HCT116 (cell line): ENCODE results near the gene GRK2. TPM values are rescaled to one million over a fixed set of nuclear protein-coding genes. Genes with fewer than 3 reads are reported as not detected.

Source experiments
- ATAC-seq: fragments of 200-7000 bp; cut with Tn5 transposase; 2 replicates; pipeline ENCODE4 v1.9.1; 2020; ENCODE audit warnings: mild to moderate bottlenecking, moderate library complexity
- BruUV-seq: library from RNA; stranded (reverse); fragments of 400-500 nt; replicated peaks from 2 replicates; lab custom pipeline; 2021; lab: Mats Ljungman, UMichigan
- CTCF ChIA-PET: fragments of 300-600 bp; sonication (Branson Sonifier 250); formaldehyde crosslinking; loops from one replicate; lab custom pipeline; 2021; ENCODE audit warnings: antibody characterized with exemption; lab: Charles Lee
- POLR2A ChIA-PET: fragments of 300-600, 350-600 bp; sonication (Branson Sonifier 250); formaldehyde crosslinking; loops from one replicate; lab custom pipeline; 2021; ENCODE audit warnings: antibody characterized with exemption; lab: Charles Lee
- RAD21 ChIA-PET, 2 experiments: fragments of 300-600 bp; sonication (Branson Sonifier 250); formaldehyde crosslinking; loops; one replicate each; lab custom pipeline; 2023; ENCODE audit warnings: low total read pairs in 2 of 2; ENCODE audit not compliant: uncharacterized antibody in 2 of 2, unreplicated experiment in 2 of 2, low non-redundant PET in 1 of 2; lab: Charles Lee
- DNase-seq: peaks from one replicate; pipeline ENCODE4 v3.0.0-alpha.2; 2010; ENCODE audit warnings: low read depth, low spot score
- H2AFZ ChIP-seq: fragments of 200-600 bp; shearing (Covaris generic), sonication (generic); 2 replicates; pipeline ENCODE4 v1.6.1; 2017; ENCODE audit warnings: low read depth, mixed run types, mixed read lengths, antibody characterized with exemption, low read length; ENCODE audit not compliant: poor library complexity, severe bottlenecking
- H3K27ac ChIP-seq: 2 replicates; pipeline ENCODE4 v1.5.1; 2012; ENCODE audit warnings: low read depth, low read length
- H3K27me3 ChIP-seq: fragments of 200-600 bp; sonication (generic); 2 replicates; pipeline ENCODE4 v1.6.1; 2016; ENCODE audit warnings: mixed run types, low read length, mixed read lengths; ENCODE audit not compliant: insufficient read depth
- H3K36me3 ChIP-seq, 2 experiments: fragments of 200-500 bp in 1 of 2; fragments of 200-600 bp in 1 of 2; sonication (Bioruptor generic) in 1 of 2; sonication (generic) in 1 of 2; 2 replicates each; pipeline versions ENCODE4 v1.5.1 to v1.6.1; 2014 to 2016; ENCODE audit warnings: low read length in 2 of 2, inconsistent platforms in 1 of 2, mixed read lengths in 1 of 2, mixed run types in 1 of 2; ENCODE audit not compliant: insufficient read depth in 2 of 2, control insufficient read depth in 1 of 2
- H3K4me1 ChIP-seq, 2 experiments: fragments of 200-600 bp in 1 of 2; sonication (generic) in 1 of 2; 2 replicates each; pipeline versions ENCODE4 v1.5.1 to v1.6.1; 2012 to 2017; ENCODE audit warnings: low read length in 2 of 2, inconsistent platforms in 1 of 2, mild to moderate bottlenecking in 1 of 2, mixed read lengths in 1 of 2, mixed run types in 1 of 2, moderate library complexity in 1 of 2; ENCODE audit not compliant: insufficient read depth in 2 of 2, control insufficient read depth in 1 of 2
- H3K4me2 ChIP-seq: fragments of 200-600 bp; sonication (generic); 2 replicates; pipeline ENCODE4 v1.6.1; 2017; ENCODE audit warnings: mixed run types, low read length, mixed read lengths
- H3K4me3 ChIP-seq, 2 experiments: fragments of 200-600 bp in 1 of 2; sonication (generic) in 1 of 2; replicated peaks in 1 of 2; 2 replicates each; pipeline ENCODE4 v1.5.1; 2011 to 2016; ENCODE audit warnings: low read length in 2 of 2, control low read depth in 1 of 2, low read depth in 1 of 2, mild to moderate bottlenecking in 1 of 2, mixed read lengths in 1 of 2, mixed run types in 1 of 2
- H3K79me2 ChIP-seq: fragments of 200-600 bp; sonication (generic); 2 replicates; pipeline ENCODE4 v1.6.1; 2017; ENCODE audit warnings: mild to moderate bottlenecking, mixed run types, low read length, moderate library complexity, mixed read lengths; ENCODE audit not compliant: insufficient read depth
- H3K9ac ChIP-seq: fragments of 200-600 bp; sonication (generic); 2 replicates; pipeline ENCODE4 v1.6.1; 2016; ENCODE audit warnings: low read length, mixed read lengths
- H3K9me2 ChIP-seq: fragments of 200-600 bp; sonication (generic), shearing (Covaris generic); 2 replicates; pipeline ENCODE4 v1.6.1; 2017; ENCODE audit warnings: mixed run types, mild to moderate bottlenecking, moderate library complexity; ENCODE audit not compliant: insufficient read depth
- H3K9me3 ChIP-seq, 2 experiments: fragments of 200-500 bp in 1 of 2; fragments of 200-600 bp in 1 of 2; sonication (Bioruptor generic) in 1 of 2; sonication (generic) in 1 of 2; 2 replicates each; pipeline ENCODE4 v1.6.1; 2014 to 2017; ENCODE audit warnings: low read length in 2 of 2, mixed read lengths in 2 of 2, inconsistent platforms in 1 of 2, low read depth in 1 of 2, mild to moderate bottlenecking in 1 of 2, mixed run types in 1 of 2, moderate library complexity in 1 of 2; ENCODE audit not compliant: control insufficient read depth in 1 of 2, insufficient read depth in 1 of 2
- H4K20me1 ChIP-seq: fragments of 200-600 bp; sonication (generic), shearing (Covaris generic); 2 replicates; pipeline ENCODE4 v1.6.1; 2017; ENCODE audit warnings: mixed run types, mild to moderate bottlenecking, moderate library complexity; ENCODE audit not compliant: insufficient read depth
- ATF3 ChIP-seq: IDR thresholded peaks from 2 replicates; pipeline ENCODE4 v1.6.1; 2012
- CBX3 ChIP-seq: IDR thresholded peaks from 2 replicates; pipeline ENCODE4 v1.6.1; 2012; ENCODE audit warnings: low read depth
- CTCF ChIP-seq, 3 experiments: fragments of 200-600 bp in 1 of 3; sonication (generic) in 1 of 3; IDR thresholded peaks in 2 of 3; conservative IDR thresholded peaks in 1 of 3; 2 replicates each; pipeline ENCODE4 v1.5.1; 2012 to 2017; ENCODE audit warnings: low read depth in 2 of 3, low read length in 2 of 3, antibody characterized with exemption in 1 of 3, borderline replicate concordance in 1 of 3, control low read depth in 1 of 3, mild to moderate bottlenecking in 1 of 3, mixed read lengths in 1 of 3, mixed run types in 1 of 3, moderate library complexity in 1 of 3; ENCODE audit not compliant: insufficient read depth in 1 of 3
- EGR1 ChIP-seq: IDR thresholded peaks from 2 replicates; pipeline ENCODE4 v1.6.1; 2012; ENCODE audit warnings: low read depth
- EZH2 ChIP-seq: fragments of 200-600 bp; sonication (generic); IDR thresholded peaks from 2 replicates; pipeline ENCODE4 v1.6.1; 2017; ENCODE audit warnings: antibody characterized with exemption, mixed run types
- JUND ChIP-seq: IDR thresholded peaks from 2 replicates; pipeline ENCODE4 v1.6.1; 2012
- POLR2A ChIP-seq: IDR thresholded peaks from 2 replicates; pipeline ENCODE4 v1.7.0; 2011; ENCODE audit warnings: borderline replicate concordance; ENCODE audit not compliant: insufficient read depth, insufficient read length; ENCODE audit errors: extremely low read depth
- POLR2AphosphoS5 ChIP-seq: IDR thresholded peaks from 2 replicates; pipeline ENCODE4 v1.6.1; 2011; ENCODE audit warnings: mild to moderate bottlenecking, low read depth, low read length, moderate library complexity
- RAD21 ChIP-seq: IDR thresholded peaks from 2 replicates; pipeline ENCODE4 v1.6.1; 2012; ENCODE audit warnings: low read depth, mild to moderate bottlenecking
- REST ChIP-seq: IDR thresholded peaks from 2 replicates; pipeline ENCODE4 v1.6.1; 2012; ENCODE audit warnings: low read depth
- SIN3A ChIP-seq: IDR thresholded peaks from 2 replicates; pipeline ENCODE4 v1.6.1; 2012; ENCODE audit warnings: low read depth
- SP1 ChIP-seq: IDR thresholded peaks from 2 replicates; pipeline ENCODE4 v1.6.1; 2012; ENCODE audit warnings: low read depth
- SRF ChIP-seq: IDR thresholded peaks from 2 replicates; pipeline ENCODE4 v1.6.1; 2012; ENCODE audit warnings: low read depth
- TCF7L2 ChIP-seq: IDR thresholded peaks from 2 replicates; pipeline ENCODE4 v1.7.0; 2011; ENCODE audit warnings: borderline replicate concordance, inconsistent platforms; ENCODE audit not compliant: insufficient read depth, insufficient read length; ENCODE audit errors: extremely low read depth
- YY1 ChIP-seq: IDR thresholded peaks from 2 replicates; pipeline ENCODE4 v1.6.1; 2011; ENCODE audit warnings: low read length, low read depth, moderate library complexity, mild to moderate bottlenecking; ENCODE audit not compliant: insufficient replicate concordance; ENCODE audit errors: extremely low read depth
- intact Hi-C: fragments of 100-400 bp; cut with micrococcal nuclease; formaldehyde crosslinking; loops from 2 replicates; pipeline ENCODE4 v1.10.0; 2022
- total RNA-seq: library from RNA; stranded (reverse); gene quantifications from one replicate; pipeline ENCODE4 v1.2.1, GENCODE V29; 2021; ENCODE audit not compliant: unreplicated experiment

GRK2 gene
- total RNA-seq, 1 experiment from 2014 or later: 83.0 TPM

- Histone ChIP-seq H3K27me3 (no peaks in the 10 kb centered on the region), H4K20me1 (no peaks in the 10 kb centered on the region), H3K9me3 (no peaks in the 10 kb centered on the region), H3K4me1 (peaks cover 4 to 19% of the 10 kb centered on the region in 2 experiments), H3K4me3 (no peak overlapping the region), H3K79me2 (peaks cover 37% of the 10 kb centered on the region), H2AFZ (no peak overlapping the region), H3K4me2 (no peak overlapping the region), H3K36me3 (peaks cover 21 to 45% of the 10 kb centered on the region in 2 experiments), H3K9me2 (no peaks in the 10 kb centered on the region), H3K9ac (no peak overlapping the region), H3K27ac (no peak overlapping the region)
- ChIA-PET CTCF (no interaction called here), RAD21 (no interaction called here), POLR2A (no interaction called here)
- intact Hi-C loops: no loop called here
- ATAC-seq (no peak), DNase-seq (no peak)
- BruUV-seq: no TSS peak
- TF ChIP-seq CTCF (IDR thresholded peaks at IDR 0.05 in 2 of 3, conservative IDR thresholded peaks at IDR 0.05 in 1 of 3; ENCODE audit: borderline replicate concordance in 1 of 3, insufficient read depth in 1 of 3, low read depth in 2 of 3, low read length in 2 of 3): no peak
- TF ChIP-seq EGR1: no peak
- TF ChIP-seq ATF3: no peak
- TF ChIP-seq REST: no peak
- no peak for TF ChIP-seq SIN3A
- TF ChIP-seq SP1: no peak
- TF ChIP-seq POLR2AphosphoS5: no peak
- no peak for TF ChIP-seq TCF7L2
- TF ChIP-seq POLR2A: no peak
- TF ChIP-seq SRF: no peak
- no peak for TF ChIP-seq EZH2
- TF ChIP-seq RAD21: no peak
- TF ChIP-seq CBX3: no peak
- no peak for TF ChIP-seq YY1
- TF ChIP-seq JUND: no peak
Observed at GRCh38 chr11:67279589-67280340, 13.5 kb downstream of the GRK2 start.
